Left renal cortex interstitium (tissue), 4 donors: Measurements from ENCODE around the gene SPEN. TPM values are rescaled to one million over a fixed set of nuclear protein-coding genes. Genes with fewer than 3 reads are reported as not detected.

Source experiments
- DNase-seq, 4 donors: peaks; one replicate each; pipeline ENCODE4 v3.0.0-alpha.2; 2013; ENCODE audit warnings: low read depth in 4 of 4, low spot score in 2 of 4, missing footprints in 1 of 4
- polyA plus RNA-seq, 4 donors: library from polyadenylated mRNA; unstranded; fragments of 120-200 nt; gene quantifications; one replicate each; pipeline ENCODE4 v1.2.1, GENCODE V29; 2013; ENCODE audit not compliant: insufficient read length in 4 of 4

Gene SPEN
- polyA plus RNA-seq, 4 donors, result 46.9 to 70.6 (median 58.3) TPM

GRCh38 chr1:15943328-15943991 lies 96.0 kb downstream of the SPEN start:
- no peak for DNase-seq

- DNase-seq, result no peak
Observed at GRCh38 chr1:15943992-15944307, 96.4 kb downstream of the SPEN start.

- DNase-seq, result no peak
Observed at GRCh38 chr1:15944308-15945010, 97.0 kb downstream of the SPEN start.

- no peak for DNase-seq
Observed at GRCh38 chr1:15945011-15945831, 97.7 kb downstream of the SPEN start.

GRCh38 chr1:15945832-15946448 lies 98.4 kb downstream of the SPEN start:
- DNase-seq, result no peak

- DNase-seq, result no peak
Observed at GRCh38 chr1:15946571-15947381, 99.3 kb downstream of the SPEN start.

- no peak for DNase-seq
Observed at GRCh38 chr1:15947382-15948090, 100.0 kb downstream of the SPEN start.

GRCh38 chr1:15948091-15948591 lies 100.6 kb downstream of the SPEN start:
- DNase-seq, result no peak

- no peak for DNase-seq
Observed at GRCh38 chr1:15948595-15949452, 101.3 kb downstream of the SPEN start.

GRCh38 chr1:15949453-15950245 lies 102.1 kb downstream of the SPEN start:
- peak in 2 of 4 donors; percentile 20 to 33 for DNase-seq

GRCh38 chr1:15950302-15950701 lies 102.8 kb downstream of the SPEN start:
- no peak for DNase-seq

- no peak for DNase-seq
Observed at GRCh38 chr1:15950763-15951295, 103.3 kb downstream of the SPEN start.

- no peak for DNase-seq
Observed at GRCh38 chr1:15951341-15952153, 104.0 kb downstream of the SPEN start.

GRCh38 chr1:15952317-15953258 lies 105.1 kb downstream of the SPEN start:
- no peak for DNase-seq

- no peak for DNase-seq
Observed at GRCh38 chr1:15953294-15953771, 105.8 kb downstream of the SPEN start.
